ENCODE data around the gene EFNB1. TPM values are rescaled to one million over a fixed set of nuclear protein-coding genes. Genes with fewer than 3 reads are reported as not detected.

The EFNB1 gene
- total RNA-seq, 1 donor from 2014 or later = 43.0 TPM

- peaks cover 29% of the 10 kb centered on the region for H3K4me1 ChIP-seq
- H3K36me3 ChIP-seq = no peaks in the 10 kb centered on the region
- H3K27ac ChIP-seq = peak overlapping the region; percentile 89
- intact Hi-C loops (cut with DNase I) = no loop called here
- peak overlapping the region; percentile 69 to 84 for H3K4me3 ChIP-seq
- DNase-seq (ENCODE audit: extremely low spot score in 2 of 2) = peak in 1 of 2 donors; percentile 86
- TF ChIP-seq POLR2A (IDR thresholded peaks at IDR 0.05) = no peak
- no peak for TF ChIP-seq CTCF (IDR thresholded peaks at IDR 0.05)
- TF ChIP-seq POLR2AphosphoS5 (IDR thresholded peaks at IDR 0.05; ENCODE audit: insufficient read depth in 1 of 2, low read depth in 1 of 2) = peak in 1 of 2 donors; percentile 39
- H3K27me3 ChIP-seq = no peaks in the 10 kb centered on the region
- no peaks in the 10 kb centered on the region for H3K9me3 ChIP-seq
Observed at GRCh38 chrX:68832101-68832416, 3.2 kb downstream of the EFNB1 start.

GRCh38 chrX:68832516-68833447 lies 4.0 kb downstream of the EFNB1 start:
- DNase-seq (ENCODE audit: extremely low spot score in 2 of 2) = peak; percentile 79 to 81
- no peak for TF ChIP-seq POLR2A (IDR thresholded peaks at IDR 0.05)
- TF ChIP-seq CTCF (IDR thresholded peaks at IDR 0.05) = no peak
- no peak for TF ChIP-seq POLR2AphosphoS5 (IDR thresholded peaks at IDR 0.05; ENCODE audit: insufficient read depth in 1 of 2, low read depth in 1 of 2)
- Histone ChIP-seq H3K9me3 (no peaks in the 10 kb centered on the region), H3K27ac (peak overlapping the region; percentile 89), H3K4me1 (peaks cover 29% of the 10 kb centered on the region), H3K36me3 (no peaks in the 10 kb centered on the region), H3K4me3 (peak overlapping the region; percentile 69 to 84), H3K27me3 (no peaks in the 10 kb centered on the region)
- intact Hi-C loops (cut with DNase I) = no loop called here

- no peak for TF ChIP-seq POLR2AphosphoS5 (IDR thresholded peaks at IDR 0.05; ENCODE audit: insufficient read depth in 1 of 2, low read depth in 1 of 2)
- no peak for TF ChIP-seq CTCF (IDR thresholded peaks at IDR 0.05)
- TF ChIP-seq POLR2A (IDR thresholded peaks at IDR 0.05) = no peak
- peaks cover 29% of the 10 kb centered on the region for H3K4me1 ChIP-seq
- no peaks in the 10 kb centered on the region for H3K9me3 ChIP-seq
- DNase-seq (ENCODE audit: extremely low spot score in 2 of 2) = no peak
- intact Hi-C loops (cut with DNase I) = no loop called here
- no peaks in the 10 kb centered on the region for H3K36me3 ChIP-seq
- H3K4me3 ChIP-seq = peak overlapping the region; percentile 5 to 84
- peak overlapping the region; percentile 89 for H3K27ac ChIP-seq
- H3K27me3 ChIP-seq = no peaks in the 10 kb centered on the region
Observed at GRCh38 chrX:68833448-68833805, 4.6 kb downstream of the EFNB1 start.

GRCh38 chrX:68833855-68834331 lies 5.1 kb downstream of the EFNB1 start:
- Histone ChIP-seq H3K27me3 (no peaks in the 10 kb centered on the region), H3K27ac (peak overlapping the region; percentile 89), H3K9me3 (no peaks in the 10 kb centered on the region), H3K4me1 (peaks cover 29% of the 10 kb centered on the region), H3K36me3 (no peaks in the 10 kb centered on the region), H3K4me3 (no peak overlapping the region)
- TF ChIP-seq POLR2A (IDR thresholded peaks at IDR 0.05) (no peak), CTCF (IDR thresholded peaks at IDR 0.05) (no peak), POLR2AphosphoS5 (IDR thresholded peaks at IDR 0.05; ENCODE audit: insufficient read depth in 1 of 2, low read depth in 1 of 2) (no peak)
- peak; percentile 78 to 92 for DNase-seq (ENCODE audit: extremely low spot score in 2 of 2)
- intact Hi-C loops (cut with DNase I) = no loop called here
